DND-41 (cell line): ENCODE measurements around the gene HOOK2.
"Not testable (repeated sequence)": the region's sequence is repeated elsewhere in the genome, so short reads cannot be mapped to it uniquely, and the experiment has no call there.

Source experiments
- ATAC-seq: fragments of 200-7000 bp; cut with Tn5 transposase; 3 replicates; pipeline ENCODE4 v1.9.1; 2021; ENCODE audit warnings: low read depth; ENCODE audit not compliant: insufficient read depth
- DNase-seq: peaks from one replicate; pipeline ENCODE4 v3.0.0-alpha.2; 2020
- H2AFZ ChIP-seq: 2 replicates; pipeline ENCODE4 v1.6.0; 2012; ENCODE audit warnings: low read depth, low read length
- H3K27ac ChIP-seq: 2 replicates; pipeline ENCODE4 v1.5.1; 2012; ENCODE audit warnings: low read length, inconsistent platforms
- H3K27me3 ChIP-seq: fragments of 200-600 bp; sonication (generic); 2 replicates; pipeline ENCODE4 v1.6.0; 2012; ENCODE audit warnings: low read length, mild to moderate bottlenecking, inconsistent platforms; ENCODE audit not compliant: insufficient read depth, poor library complexity
- H3K36me3 ChIP-seq: 2 replicates; pipeline ENCODE4 v1.5.1; 2012; ENCODE audit warnings: low read length, inconsistent platforms; ENCODE audit not compliant: insufficient read depth
- H3K4me1 ChIP-seq: 2 replicates; pipeline ENCODE4 v1.5.1; 2012; ENCODE audit warnings: mild to moderate bottlenecking, low read length; ENCODE audit not compliant: insufficient read depth
- H3K4me2 ChIP-seq: 2 replicates; pipeline ENCODE4 v1.6.0; 2012; ENCODE audit warnings: mild to moderate bottlenecking, moderate library complexity, low read length, inconsistent platforms; ENCODE audit not compliant: insufficient read depth
- H3K4me3 ChIP-seq, 2 experiments: fragments of 200-600 bp in 1 of 2; shearing (Covaris generic) in 1 of 2; 2 replicates each; pipeline ENCODE4 v1.5.1; 2012 to 2016; ENCODE audit warnings: inconsistent platforms in 2 of 2, low read length in 2 of 2, mild to moderate bottlenecking in 2 of 2, low read depth in 1 of 2, moderate library complexity in 1 of 2
- H3K79me2 ChIP-seq: 2 replicates; pipeline ENCODE4 v1.6.0; 2012; ENCODE audit warnings: low read length, inconsistent platforms; ENCODE audit not compliant: insufficient read depth
- H3K9ac ChIP-seq: 2 replicates; pipeline ENCODE4 v1.6.0; 2012; ENCODE audit warnings: low read depth, mild to moderate bottlenecking, inconsistent platforms, low read length, moderate library complexity
- H3K9me3 ChIP-seq: 2 replicates; pipeline ENCODE4 v1.5.1; 2012; ENCODE audit warnings: low read length, moderate library complexity, mild to moderate bottlenecking, inconsistent platforms; ENCODE audit not compliant: insufficient read depth, severe bottlenecking
- H4K20me1 ChIP-seq: 2 replicates; pipeline ENCODE4 v1.6.0; 2012; ENCODE audit warnings: low read length; ENCODE audit not compliant: insufficient read depth
- EZH2 ChIP-seq: IDR thresholded peaks from 3 replicates; pipeline ENCODE4 v1.6.1; 2012; ENCODE audit warnings: borderline replicate concordance, low read depth, mild to moderate bottlenecking, moderate library complexity, low read length, inconsistent platforms; ENCODE audit not compliant: severe bottlenecking
- TF ChIP-seq, protein P1 (sequence below): IDR thresholded peaks from 2 replicates; pipeline ENCODE4 v1.5.1; 2012; ENCODE audit warnings: borderline replicate concordance, low read length, moderate library complexity, mild to moderate bottlenecking; ENCODE audit not compliant: poor library complexity, severe bottlenecking; ENCODE audit errors: extremely low read depth

The HOOK2 gene, protein sequence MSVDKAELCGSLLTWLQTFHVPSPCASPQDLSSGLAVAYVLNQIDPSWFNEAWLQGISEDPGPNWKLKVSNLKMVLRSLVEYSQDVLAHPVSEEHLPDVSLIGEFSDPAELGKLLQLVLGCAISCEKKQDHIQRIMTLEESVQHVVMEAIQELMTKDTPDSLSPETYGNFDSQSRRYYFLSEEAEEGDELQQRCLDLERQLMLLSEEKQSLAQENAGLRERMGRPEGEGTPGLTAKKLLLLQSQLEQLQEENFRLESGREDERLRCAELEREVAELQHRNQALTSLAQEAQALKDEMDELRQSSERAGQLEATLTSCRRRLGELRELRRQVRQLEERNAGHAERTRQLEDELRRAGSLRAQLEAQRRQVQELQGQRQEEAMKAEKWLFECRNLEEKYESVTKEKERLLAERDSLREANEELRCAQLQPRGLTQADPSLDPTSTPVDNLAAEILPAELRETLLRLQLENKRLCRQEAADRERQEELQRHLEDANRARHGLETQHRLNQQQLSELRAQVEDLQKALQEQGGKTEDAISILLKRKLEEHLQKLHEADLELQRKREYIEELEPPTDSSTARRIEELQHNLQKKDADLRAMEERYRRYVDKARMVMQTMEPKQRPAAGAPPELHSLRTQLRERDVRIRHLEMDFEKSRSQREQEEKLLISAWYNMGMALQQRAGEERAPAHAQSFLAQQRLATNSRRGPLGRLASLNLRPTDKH

DNA sequence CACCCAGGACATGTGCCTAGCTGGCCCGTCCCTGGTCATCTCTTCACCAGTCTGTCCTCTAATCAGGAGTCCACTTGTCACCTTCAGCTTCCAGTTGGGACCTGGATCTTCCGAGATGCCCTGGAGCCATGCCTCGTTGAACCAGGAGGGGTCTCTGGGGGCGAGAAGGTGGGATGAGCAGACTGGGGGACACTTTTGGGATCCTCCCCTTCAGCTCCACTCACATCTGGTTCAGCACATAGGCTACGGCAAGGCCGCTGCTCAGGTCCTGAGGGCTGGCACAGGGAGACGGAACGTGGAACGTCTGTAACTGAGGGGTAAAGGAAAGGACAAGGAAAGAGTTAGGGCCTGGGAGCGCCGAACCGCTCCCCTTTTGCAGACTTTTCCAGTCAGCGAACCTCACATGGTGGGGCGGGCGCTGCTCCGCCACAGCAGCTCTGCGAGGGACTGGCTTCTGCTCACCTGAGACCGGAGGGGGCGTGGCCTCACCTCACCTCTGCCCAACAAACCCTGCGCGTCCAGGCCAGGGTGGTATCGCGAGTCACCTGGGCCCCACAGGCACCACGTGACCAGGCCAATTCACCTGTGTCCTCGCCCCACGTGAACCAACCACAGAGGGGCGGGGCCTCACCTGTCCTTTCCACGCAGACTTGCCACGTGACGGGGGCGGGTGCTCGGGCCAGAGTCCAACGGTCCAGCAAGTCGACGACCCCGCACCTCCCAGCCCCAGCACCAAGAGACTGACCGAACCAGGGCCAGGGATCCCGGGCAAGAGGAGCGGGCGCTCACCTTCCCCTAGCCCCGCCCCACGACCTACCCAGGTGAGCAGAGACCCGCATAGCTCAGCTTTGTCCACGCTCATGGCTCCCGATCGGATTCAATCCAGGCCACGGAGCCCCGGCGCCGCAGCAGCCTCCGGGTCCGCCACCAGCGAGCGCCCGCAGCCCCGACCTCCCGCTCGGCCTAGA lies at the start of gene HOOK2:
TSS of gene HOOK2 (minus strand) at position 965 of the 968 bp plus-strand sequence. CDS start at position 862, 103 bp downstream.
- no peaks in the 10 kb centered on the region for H4K20me1 ChIP-seq
- ATAC-seq, result no peak
- no peaks in the 10 kb centered on the region for H3K27me3 ChIP-seq
- no peak for DNase-seq
- H3K9ac ChIP-seq, result peak within 1 kb of the TSS; percentile 77
- H3K9me3 ChIP-seq, result no peaks in the 10 kb centered on the region
- H3K4me3 ChIP-seq, result peak within 1 kb of the TSS; percentile 37 to 91; a peak in 3 of 4 replicates
- H2AFZ ChIP-seq, result peak within 1 kb of the TSS; percentile 89
- H3K79me2 ChIP-seq, result no peaks in the 10 kb centered on the region
- TF ChIP-seq EZH2, result no peak
- TF ChIP-seq, protein P1, sequence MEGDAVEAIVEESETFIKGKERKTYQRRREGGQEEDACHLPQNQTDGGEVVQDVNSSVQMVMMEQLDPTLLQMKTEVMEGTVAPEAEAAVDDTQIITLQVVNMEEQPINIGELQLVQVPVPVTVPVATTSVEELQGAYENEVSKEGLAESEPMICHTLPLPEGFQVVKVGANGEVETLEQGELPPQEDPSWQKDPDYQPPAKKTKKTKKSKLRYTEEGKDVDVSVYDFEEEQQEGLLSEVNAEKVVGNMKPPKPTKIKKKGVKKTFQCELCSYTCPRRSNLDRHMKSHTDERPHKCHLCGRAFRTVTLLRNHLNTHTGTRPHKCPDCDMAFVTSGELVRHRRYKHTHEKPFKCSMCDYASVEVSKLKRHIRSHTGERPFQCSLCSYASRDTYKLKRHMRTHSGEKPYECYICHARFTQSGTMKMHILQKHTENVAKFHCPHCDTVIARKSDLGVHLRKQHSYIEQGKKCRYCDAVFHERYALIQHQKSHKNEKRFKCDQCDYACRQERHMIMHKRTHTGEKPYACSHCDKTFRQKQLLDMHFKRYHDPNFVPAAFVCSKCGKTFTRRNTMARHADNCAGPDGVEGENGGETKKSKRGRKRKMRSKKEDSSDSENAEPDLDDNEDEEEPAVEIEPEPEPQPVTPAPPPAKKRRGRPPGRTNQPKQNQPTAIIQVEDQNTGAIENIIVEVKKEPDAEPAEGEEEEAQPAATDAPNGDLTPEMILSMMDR, result no peak
- peak within 1 kb of the TSS; percentile 69 for H3K27ac ChIP-seq
- H3K4me1 ChIP-seq, result peaks cover 42% of the 10 kb centered on the region
- peak within 1 kb of the TSS; percentile 100 for H3K4me2 ChIP-seq
- H3K36me3 ChIP-seq, result no peaks in the 10 kb centered on the region

DNA sequence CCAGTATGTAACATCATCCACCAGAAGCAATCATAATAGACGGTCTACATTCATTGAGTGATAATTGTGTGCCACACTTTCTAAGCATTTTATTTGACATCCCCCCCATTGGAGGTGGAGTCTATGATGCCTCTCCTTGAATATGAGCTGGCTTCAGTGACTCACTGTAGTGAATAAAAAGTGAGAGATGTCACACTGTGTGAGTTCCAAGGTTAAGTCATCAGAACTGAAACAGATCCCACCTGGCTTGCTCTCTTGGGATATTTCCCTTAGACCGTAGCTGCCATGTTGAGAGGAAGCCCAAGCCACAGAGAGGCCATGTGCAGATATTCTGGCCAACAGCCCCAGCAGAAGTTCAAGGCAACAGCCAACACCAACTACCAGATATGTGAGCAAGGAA lies 46.4 kb upstream of the HOOK2 start:
- Histone ChIP-seq H3K36me3 (no peaks in the 10 kb centered on the region), H3K4me1 (no peaks in the 10 kb centered on the region), H3K9ac (no peak overlapping the region), H3K27ac (no peak overlapping the region), H3K79me2 (no peaks in the 10 kb centered on the region), H2AFZ (no peak overlapping the region), H4K20me1 (no peaks in the 10 kb centered on the region), H3K9me3 (no peaks in the 10 kb centered on the region), H3K27me3 (no peaks in the 10 kb centered on the region), H3K4me2 (no peak overlapping the region), H3K4me3 (no peak overlapping the region)
- DNase-seq, result no peak
- no peak for ATAC-seq
- TF ChIP-seq EZH2, result no peak
- TF ChIP-seq, protein P1, result no peak

DNA sequence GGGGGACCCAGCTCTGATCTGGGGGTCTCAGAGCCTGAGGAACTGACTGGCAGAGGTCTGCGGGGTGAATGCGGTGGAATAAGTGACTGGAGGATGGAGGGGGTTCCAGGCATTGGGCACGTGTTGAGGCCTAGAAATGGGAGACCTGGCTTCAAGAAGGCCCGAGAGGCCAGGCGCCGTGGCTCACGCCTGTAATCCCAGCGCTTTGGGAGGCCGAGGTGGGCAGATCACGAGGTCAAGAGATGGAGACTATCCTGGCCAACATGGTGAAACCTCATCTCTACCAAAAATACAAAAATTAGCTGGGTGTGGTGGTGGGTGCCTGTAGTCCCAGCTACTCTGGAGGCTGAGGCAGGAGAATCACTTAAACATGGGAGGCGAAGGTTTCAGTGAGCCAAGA lies 42.5 kb upstream of the HOOK2 start:
- H3K4me1 ChIP-seq, H4K20me1 ChIP-seq, H3K9me3 ChIP-seq, H3K27ac ChIP-seq, ATAC-seq, DNase-seq, H2AFZ ChIP-seq, H3K79me2 ChIP-seq, H3K9ac ChIP-seq, H3K4me3 ChIP-seq, H3K4me2 ChIP-seq, H3K27me3 ChIP-seq: not testable (repeated sequence)
- H3K36me3 ChIP-seq, result peaks cover 24% of the 10 kb centered on the region

DNA sequence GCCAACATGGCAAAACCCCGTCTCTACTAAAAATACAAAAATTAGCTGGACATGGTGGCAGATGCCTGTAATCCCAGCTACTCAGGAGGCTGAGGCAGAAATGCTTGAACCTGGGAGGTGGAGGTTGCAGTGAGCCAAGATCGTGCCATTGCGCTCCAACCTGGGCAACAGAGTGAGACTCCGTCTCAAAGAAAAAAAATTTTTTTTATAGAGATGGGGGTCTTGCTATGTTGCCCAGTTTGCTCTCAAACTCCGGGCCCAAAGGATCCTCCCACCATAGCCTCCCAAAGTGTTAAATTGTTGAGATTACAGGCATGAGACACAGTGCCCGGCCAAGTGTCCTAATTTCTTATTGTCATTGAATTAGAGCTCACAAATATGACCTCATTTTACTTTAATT lies 41.8 kb upstream of the HOOK2 start:
- H3K27me3 ChIP-seq, H3K79me2 ChIP-seq, H3K9me3 ChIP-seq, H3K4me2 ChIP-seq, DNase-seq, ATAC-seq, H2AFZ ChIP-seq, H4K20me1 ChIP-seq, H3K27ac ChIP-seq, H3K4me1 ChIP-seq, H3K9ac ChIP-seq, H3K4me3 ChIP-seq: not testable (repeated sequence)
- peaks cover 29% of the 10 kb centered on the region for H3K36me3 ChIP-seq
